Fibroblast of pulmonary artery (primary cell): ENCODE results near the gene SLC2A4RG.

ENCODE experiments used
- DNase-seq: peaks from one replicate; pipeline ENCODE4 v3.0.0-alpha.2; 2010; ENCODE audit warnings: low read depth
- H3K4me3 ChIP-seq: replicated peaks from 2 replicates; pipeline ENCODE4 v1.5.1; 2011; ENCODE audit warnings: low read depth, mild to moderate bottlenecking, control low read depth, low read length, moderate library complexity
- TF ChIP-seq, protein P1 (sequence below): IDR thresholded peaks from 2 replicates; pipeline ENCODE4 v1.5.1; 2011; ENCODE audit warnings: mild to moderate bottlenecking, control low read depth, low read length, inconsistent platforms; ENCODE audit errors: missing control alignments

Gene SLC2A4RG

DNA sequence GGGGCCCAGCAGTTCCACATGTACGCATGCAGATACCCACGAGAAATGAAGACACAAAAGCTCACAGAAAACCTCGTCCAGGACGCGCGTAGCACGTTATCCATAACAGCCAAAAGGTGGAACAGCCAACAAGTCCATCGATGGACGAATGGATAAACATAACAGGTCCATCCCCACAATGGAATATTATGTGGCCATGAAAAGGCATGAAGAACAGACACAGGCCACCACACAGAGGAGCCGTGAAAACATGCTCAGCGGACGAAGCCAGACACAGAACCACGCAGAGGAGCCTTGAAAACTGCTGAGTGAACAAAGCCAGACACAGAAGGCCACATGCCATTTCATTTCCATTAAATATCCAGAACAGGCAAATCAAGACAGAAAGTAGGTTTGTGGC, 38.0 kb downstream of the SLC2A4RG start:
- TF ChIP-seq, protein P1, sequence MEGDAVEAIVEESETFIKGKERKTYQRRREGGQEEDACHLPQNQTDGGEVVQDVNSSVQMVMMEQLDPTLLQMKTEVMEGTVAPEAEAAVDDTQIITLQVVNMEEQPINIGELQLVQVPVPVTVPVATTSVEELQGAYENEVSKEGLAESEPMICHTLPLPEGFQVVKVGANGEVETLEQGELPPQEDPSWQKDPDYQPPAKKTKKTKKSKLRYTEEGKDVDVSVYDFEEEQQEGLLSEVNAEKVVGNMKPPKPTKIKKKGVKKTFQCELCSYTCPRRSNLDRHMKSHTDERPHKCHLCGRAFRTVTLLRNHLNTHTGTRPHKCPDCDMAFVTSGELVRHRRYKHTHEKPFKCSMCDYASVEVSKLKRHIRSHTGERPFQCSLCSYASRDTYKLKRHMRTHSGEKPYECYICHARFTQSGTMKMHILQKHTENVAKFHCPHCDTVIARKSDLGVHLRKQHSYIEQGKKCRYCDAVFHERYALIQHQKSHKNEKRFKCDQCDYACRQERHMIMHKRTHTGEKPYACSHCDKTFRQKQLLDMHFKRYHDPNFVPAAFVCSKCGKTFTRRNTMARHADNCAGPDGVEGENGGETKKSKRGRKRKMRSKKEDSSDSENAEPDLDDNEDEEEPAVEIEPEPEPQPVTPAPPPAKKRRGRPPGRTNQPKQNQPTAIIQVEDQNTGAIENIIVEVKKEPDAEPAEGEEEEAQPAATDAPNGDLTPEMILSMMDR: no peak

DNA sequence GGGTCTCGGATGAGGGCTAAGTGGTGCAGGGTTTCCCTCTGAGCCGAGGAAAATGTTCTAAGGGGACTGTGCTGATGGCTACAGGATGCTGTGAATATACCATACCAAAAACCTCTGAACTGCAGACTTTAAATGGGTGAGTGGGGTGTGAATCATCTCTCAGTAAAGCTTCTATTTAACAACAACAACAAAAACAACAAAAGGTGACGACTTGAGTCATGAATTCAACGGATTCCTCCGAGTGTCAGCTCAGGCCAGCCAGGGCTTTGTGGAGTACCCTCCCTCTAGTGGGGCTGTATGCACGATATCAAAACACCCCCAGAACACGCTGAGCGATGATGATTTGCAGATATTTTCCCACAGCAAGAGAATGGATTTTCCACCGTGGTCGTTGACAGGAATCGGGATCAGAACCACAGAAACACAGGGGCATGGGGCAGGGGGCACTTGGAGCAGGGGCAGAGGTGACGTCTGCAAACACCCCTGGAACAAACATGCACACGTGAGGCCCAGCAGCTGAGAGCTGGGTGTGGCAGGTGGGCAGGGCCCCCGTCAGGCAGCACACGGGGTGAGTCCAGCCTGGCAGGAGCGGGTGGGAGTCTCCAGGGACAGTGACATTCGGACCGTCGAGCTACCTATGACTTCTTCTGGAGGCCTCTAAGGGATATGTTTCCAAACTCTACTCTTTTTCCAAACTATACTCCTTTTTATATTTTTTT, 38.6 kb downstream of the SLC2A4RG start:
- TF ChIP-seq, protein P1: no peak
- no peak for DNase-seq
- H3K4me3 ChIP-seq: no peak overlapping the region

More for the DNA sequence above, 38.0 kb downstream of the SLC2A4RG start:
- no peak overlapping the region for H3K4me3 ChIP-seq
- no peak for DNase-seq

DNA sequence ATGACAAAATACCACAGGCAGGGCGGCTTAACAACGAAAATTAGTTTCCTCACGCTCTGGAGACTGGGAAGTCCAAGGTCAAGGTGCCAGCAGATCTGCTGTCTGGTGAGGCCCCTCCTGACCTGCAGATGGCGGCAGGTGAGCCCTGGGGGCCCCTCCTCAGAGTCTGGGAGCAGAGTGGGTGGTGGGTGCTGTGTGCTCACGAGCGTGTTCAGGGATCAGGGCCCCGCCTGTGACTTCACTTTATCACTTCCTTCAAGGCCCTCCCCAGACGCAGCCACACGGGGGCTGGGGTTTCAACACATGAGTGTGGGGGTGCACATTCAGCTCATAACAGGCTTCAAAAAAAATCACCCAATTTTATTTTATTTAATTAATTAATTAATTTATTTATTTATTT, 39.3 kb downstream of the SLC2A4RG start:
- TF ChIP-seq, protein P1: no peak
- DNase-seq: no peak
- H3K4me3 ChIP-seq: no peak overlapping the region

DNA sequence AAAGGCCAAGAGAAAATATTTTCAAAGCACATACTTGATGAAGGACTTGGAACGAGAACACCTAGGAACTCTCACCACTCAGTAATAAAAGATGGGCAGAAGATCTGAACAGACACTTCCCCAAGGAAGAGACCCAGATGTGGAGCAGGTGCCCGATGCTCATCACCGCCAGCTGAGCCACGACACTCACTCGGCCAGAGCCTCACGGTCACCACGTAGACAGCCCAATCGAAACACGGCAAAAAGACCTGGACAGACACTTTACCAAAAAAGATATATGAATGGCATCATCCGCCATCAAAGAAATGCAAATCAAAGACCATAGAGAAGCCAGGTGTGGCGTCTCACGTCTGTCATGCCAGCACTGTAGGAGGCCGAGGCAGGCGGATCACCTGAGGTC, 41.6 kb downstream of the SLC2A4RG start:
- no peak overlapping the region for H3K4me3 ChIP-seq
- no peak for DNase-seq
- TF ChIP-seq, protein P1: no peak

DNA sequence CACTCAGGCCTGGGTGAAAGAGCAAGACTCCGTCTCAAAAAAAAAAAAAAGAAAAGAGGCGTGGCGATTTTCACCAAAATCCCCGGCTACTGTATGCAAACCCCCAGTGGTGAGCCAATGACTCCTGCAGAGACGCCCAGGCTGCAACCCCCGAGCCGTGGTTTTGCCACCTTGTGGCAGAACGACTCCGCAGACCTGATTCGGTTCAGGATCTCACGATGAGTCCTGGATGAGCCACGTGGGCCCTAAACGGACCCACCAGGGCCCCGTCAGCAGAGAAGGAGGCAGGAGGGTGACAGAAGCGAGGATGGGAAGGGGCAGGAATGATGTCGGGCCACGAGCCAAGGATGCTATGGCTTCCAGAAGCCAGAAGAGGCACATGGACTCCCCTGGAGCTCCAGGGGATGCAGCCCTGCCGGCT, 42.5 kb downstream of the SLC2A4RG start:
- H3K4me3 ChIP-seq: no peak overlapping the region
- DNase-seq: no peak
- TF ChIP-seq, protein P1: no peak

DNA sequence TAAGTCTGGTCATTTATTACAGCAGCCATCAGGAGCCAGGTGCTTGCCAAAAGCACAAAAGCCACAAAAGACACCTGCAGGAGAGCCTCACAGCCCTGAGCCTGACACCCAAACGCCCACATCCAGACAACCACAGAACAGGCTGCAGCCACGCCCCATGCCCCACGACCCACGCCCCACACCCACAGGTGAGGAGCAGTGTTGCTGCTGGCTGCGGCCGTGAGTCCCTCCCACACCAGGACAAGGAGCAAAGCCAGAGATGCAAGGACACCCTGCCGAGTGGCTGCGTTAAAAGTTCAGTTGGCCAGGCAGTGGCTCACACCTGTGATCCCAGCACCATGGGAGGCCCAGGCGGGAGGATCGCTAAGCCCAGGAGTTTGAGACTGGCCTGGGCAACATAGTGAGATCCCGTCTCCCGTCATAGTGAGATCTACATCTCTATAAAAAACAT, 43.0 kb downstream of the SLC2A4RG start:
- TF ChIP-seq, protein P1: no peak
- no peak for DNase-seq
- no peak overlapping the region for H3K4me3 ChIP-seq

DNA sequence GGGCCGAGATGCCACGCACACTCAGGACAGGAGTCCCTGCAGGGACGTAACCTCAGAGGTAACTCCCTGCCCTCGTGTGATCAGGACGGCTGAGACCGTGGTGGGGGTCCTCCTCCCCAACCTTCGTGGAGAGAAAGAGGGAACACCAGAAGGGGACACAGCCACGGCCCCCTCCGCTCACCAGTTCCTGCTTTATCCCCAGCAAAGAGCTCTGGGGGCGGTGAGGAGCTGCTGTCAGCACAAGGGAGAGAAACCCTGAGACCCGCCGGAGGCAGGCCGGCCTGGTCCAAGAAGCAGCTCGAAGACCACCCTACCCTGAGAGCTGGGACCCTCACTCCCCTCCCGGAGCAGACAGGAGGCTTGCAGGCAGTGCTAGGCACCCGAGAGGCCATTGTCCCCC, 44.4 kb downstream of the SLC2A4RG start:
- DNase-seq: no peak
- H3K4me3 ChIP-seq: no peak overlapping the region
- TF ChIP-seq, protein P1: no peak
